ENCODE measurements around the gene YTHDC2.

GRCh38 chr5:113520899-113521298 lies 7.4 kb downstream of the YTHDC2 start:
- TF ChIP-seq CTCF (IDR thresholded peaks at IDR 0.05) (no peak), POLR2A (IDR thresholded peaks at IDR 0.05) (no peak)
